Inferior parietal cortex (tissue), 1 donor: Measurements from ENCODE around the gene JARID2.
A peak's percentile ranks its signal among the peaks of the same experiment; 100 is the strongest.

ENCODE experiments used
- DNase-seq: peaks from one replicate; pipeline ENCODE4 v3.0.0-alpha.2; 2016; ENCODE audit errors: extremely low spot score

JARID2 gene

GRCh38 chr6:15246666-15247499, 1.0 kb downstream of the JARID2 start:
- DNase-seq: peak; percentile 17

DNA sequence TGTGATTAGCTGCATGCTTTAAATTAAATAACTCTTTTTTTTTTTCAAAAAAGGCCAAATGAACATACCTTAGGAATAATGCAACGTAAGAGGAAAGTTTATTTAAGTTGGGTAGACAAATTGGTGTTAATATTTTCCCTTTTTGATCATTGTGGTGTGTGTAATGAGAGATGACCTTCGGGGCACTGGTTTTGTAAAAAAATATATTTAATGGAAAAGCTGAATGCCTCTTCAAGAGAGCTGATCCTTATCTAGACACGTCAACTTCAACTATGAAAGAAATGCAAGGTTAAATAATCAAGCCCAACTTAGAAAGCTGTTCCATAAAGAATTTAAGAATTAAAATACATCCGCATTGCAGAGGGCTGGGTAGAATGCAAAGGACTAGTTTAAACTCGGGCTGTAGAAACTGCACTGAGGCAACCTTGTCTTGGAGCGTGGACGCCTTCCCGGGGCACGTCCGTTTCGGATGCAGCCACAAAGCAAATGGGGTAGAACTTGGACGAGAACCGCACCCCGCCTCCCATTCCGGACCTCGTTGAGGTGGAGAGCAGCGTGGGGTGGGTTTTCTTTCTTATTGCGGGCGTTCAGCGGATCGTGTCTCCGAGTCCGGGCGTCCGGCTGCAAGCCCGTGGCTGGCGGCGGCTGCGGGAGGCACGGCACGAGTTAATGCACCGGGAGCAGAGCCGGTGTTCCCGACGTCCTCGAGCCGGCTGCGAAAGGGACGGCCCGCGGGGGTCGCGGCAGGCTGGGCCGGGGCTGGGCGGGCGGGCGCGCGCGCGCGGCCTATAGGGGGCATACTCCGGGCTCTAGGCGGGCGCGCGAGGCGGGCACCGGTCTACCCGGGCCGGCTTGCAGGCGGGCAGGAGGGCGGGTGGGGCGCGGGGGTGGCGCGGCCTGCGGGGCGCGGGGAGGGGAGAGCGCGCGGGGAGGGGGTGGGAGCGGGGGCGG, 1.9 kb downstream of the JARID2 start:
- DNase-seq: peak; percentile 55

GRCh38 chr6:15248451-15249370, 2.8 kb downstream of the JARID2 start:
- peak; percentile 95 for DNase-seq

DNA sequence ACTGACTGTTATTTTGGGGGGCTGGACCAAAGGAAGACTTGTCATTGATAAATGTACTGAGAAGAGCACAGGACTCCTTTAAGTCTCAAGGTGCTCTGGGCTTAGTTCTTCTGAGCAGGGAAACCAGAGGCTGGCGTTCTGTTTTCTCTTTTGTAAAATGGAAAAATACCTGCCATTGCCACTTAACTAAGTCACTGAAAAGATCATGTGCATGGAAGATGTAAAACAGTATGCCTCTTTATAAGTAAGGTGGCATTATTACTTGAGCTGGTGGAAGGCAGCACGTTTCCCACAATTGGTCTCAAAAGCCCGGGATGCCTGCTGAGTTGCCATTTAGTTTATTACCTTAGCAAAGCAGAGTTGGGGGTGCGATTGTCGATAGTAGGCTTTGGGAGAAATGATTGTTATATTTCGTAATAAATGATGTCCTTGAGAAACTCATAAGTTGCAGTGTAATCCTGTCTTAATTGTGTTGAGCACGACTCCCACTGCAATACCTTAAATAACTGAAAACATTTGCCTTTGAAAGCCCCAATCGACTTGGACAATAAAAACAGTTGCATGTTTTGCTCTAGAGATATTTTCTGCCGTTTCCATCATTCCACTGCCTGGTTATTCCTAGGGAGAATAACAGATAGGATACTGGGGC, 3.6 kb downstream of the JARID2 start:
- peak; percentile 41 for DNase-seq

DNA sequence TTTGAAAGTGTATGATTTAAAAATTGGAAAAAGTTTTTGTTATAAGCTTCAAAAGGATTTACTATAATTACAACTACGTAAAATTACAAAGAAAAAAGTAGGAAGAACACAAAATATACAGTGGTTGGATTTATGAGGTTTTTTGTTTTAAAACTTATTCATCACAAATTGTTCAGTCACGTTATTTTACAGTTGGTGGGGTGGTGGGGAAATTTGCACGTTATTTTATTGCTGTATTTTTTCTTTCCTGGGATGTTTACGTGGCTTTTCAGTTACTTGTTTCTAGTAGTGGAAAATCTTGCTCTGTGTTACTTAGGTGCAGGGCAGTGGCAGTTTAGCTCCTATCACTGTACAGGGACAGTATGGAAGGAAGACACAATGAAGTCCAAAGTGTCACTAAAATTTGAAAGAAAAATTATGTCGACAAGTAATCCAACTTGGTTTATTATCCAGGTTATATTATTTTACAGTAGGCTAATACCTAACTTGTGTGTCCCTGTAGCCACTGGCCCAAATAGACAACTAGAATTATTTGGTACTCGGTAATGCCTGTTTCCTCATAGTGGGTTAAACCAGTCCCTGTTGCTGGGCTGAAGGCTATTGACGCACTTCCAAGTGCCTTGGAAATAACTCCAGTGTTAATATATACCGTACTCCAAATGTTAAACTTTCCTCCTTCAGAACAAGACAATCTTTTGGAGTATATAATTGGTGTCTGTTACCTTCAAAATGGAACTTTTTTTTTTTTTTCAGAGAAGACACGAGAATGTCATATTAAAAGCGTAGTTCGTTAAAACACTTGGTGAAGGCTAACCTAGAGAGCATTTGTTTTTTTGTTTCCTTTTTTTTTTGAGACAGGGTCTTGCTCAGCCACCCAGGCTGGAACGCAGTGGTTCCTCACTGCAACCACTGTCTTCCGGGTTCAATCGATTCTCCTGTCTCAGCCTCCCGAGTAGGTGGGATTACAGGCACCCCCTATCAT, 4.6 kb downstream of the JARID2 start:
- peak; percentile 17 for DNase-seq

GRCh38 chr6:15252195-15252594, 6.3 kb downstream of the JARID2 start:
- no peak for DNase-seq

DNA sequence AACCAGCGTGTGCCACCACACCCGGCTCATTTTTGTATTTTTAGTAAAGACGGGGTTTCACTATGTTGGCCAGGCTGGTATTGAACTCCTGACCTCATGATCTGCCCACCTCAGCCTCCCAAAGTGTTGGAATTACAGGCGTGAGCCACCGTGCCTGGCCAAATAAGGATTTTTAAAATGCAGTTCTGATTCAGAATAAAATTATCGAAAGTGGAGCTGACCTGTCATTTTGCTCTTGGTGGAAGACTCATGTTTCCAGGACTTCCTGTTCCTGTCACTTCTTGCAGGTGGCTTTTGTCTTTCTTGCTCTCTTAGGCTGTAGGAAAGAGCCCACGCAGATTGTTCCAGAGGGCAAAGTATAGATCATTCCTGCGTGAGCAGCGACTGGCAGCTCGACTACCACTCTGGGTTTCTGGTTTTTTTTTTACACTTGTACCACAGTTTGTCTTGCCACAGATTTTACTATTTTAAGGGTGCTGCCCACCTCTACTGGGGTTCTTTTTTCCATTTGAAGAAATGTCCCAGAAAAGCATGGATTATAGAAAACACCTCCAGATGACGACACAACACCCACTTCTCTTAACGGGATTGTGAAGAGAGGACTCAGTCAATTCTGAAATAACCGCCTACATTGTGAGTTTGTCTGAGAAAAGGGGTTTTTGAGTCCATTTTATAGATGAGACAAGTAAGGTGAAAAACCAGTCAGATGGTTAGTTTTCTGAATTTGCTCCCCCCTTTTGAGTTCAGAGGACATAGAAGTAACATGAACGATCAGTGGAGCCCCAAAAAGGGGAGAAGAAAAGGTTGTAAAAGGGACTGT, 7.5 kb downstream of the JARID2 start:
- DNase-seq: no peak

- peak; percentile 62 for DNase-seq
Observed at GRCh38 chr6:15254070-15254975, 8.5 kb downstream of the JARID2 start.

- no peak for DNase-seq
Observed at GRCh38 chr6:15255481-15255880, 9.6 kb downstream of the JARID2 start.

DNA sequence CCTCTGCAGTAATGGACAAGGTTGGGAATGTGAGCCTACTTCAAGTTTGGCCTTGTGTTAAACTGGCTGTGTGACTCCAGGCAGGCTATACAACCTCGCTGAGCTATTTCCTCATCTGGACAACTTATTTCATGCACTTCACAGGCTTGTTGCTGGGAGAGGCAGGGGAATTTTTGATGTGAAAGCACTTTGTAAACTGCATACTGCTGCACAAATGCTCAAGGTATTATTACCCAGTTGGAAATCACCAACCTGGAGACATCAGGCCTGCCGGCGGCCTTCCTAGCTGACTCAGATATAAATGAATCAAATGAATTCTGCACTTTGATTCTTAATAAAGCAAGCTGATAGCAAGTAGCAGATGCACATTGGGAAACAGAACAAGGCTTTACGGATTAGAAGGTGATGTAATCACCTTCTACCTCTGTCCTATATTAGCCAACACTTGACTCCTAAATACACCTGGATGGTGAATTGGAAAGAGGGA, 10.1 kb downstream of the JARID2 start:
- DNase-seq: no peak

DNA sequence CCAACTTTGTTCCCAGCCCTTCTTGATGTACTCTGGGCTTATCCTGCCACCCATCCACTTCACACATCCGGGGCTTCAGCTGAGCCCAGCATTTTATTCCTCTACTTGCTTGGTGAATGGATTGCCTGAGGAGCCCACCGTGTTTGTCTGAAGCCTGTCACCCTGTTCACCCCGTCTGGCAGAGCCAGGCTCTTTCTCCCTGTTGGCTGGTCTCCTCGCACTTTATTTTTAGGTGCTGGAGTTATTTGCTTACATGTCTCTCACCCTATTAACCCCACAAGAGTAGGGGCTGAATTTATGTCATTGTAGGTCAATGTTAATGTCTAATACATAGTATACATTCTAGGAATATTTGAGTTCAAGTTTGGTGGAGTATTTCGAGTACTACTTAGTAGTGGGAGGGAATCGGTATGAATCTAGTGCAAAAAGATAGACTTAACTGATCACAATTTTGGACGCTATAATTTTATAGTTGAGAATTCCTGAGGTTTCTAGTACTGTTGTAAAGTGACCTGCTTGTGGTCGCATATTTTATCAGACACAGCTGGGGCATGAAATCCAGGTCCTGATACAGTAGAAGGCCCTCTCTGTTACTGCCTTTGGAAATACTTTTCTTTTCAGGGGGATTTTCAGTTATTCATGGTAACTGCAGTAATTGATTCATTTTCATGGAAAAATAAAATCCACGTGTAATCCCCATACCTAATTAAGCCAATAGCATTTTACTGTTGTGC, 10.8 kb downstream of the JARID2 start:
- no peak for DNase-seq

DNA sequence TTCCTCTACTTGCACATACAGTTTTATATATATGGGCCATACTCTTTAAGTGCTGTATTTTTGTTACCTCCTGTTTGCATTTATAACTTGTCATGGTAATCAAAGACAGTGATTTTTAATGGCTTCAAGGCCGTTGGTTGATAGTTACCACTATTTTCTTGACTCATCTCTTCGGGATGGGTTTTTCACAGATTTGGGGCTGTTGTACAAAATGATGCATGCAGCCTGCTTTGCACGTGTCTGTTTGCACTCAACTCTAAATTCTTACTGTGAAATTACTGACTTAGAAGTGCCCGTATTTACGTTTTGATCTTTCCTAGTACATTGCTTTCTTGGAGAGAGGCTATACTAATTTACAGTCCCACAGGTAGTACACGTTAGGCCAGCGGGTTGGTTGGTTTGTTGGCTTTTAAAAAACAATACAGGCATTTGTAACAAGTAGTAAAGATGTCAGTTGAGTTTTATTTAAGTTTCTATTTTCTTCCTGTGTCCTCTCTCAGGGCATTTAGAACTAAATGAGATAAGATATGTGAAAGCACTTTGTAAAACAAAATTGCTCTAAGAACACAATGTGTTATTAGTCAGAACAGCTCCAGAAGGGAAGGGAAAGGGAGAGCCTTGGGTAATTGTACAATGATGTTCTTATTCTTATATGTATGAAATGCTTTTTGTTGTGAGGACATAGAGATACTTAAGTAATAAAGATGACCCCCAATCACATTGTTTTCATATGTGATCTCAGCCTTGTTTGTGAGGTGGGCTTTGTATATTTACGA, 11.7 kb downstream of the JARID2 start:
- DNase-seq: no peak

DNA sequence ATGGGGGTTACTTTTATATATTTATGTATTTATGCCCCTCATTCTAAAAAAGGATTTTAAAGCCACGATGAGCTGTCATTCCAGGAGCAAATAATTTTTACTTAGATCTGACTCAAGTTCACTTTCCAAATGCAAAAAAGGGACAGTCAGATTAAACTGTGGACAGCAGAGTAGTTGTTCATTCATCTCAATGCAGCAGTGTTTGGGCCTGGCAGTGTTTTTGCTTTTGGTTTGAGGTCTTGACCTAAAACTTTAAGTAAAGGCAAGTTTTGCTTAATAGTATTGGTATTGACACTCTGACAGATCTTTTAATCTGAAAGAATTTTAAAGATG, 13.9 kb downstream of the JARID2 start:
- DNase-seq: no peak

DNA sequence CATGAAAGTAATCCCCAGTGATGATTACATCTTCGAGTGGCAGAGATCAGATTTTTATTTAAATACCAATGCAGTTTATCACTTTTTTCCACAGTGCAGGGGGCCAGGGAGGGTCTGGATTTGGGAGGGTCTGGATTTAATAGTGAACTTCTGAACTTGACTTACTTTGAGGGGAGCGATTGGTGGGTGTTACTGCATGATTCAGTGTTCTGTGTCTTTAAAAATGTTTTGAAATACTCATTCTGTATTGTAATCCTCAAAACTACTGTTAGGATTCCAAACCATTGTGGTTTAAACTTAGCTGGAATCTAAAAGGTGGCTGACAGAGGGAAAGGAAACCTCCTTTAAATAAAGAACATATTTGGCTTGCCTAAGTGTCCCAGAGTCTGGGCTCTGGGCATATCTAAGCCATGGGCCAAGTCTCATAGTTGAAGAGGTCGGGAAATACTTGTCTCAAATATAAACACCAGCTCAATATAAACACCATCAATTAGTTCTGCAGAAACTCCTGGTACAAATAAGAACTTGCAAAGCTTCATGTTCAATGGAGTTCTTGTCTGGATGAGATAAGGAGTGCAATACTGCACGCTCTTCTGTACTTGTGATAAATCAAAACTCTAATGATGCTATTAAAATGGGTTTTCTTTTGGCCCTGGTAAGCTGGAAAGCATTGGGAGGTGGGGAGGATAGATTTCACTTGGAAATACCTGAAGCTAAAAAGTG, 14.4 kb downstream of the JARID2 start:
- no peak for DNase-seq

DNA sequence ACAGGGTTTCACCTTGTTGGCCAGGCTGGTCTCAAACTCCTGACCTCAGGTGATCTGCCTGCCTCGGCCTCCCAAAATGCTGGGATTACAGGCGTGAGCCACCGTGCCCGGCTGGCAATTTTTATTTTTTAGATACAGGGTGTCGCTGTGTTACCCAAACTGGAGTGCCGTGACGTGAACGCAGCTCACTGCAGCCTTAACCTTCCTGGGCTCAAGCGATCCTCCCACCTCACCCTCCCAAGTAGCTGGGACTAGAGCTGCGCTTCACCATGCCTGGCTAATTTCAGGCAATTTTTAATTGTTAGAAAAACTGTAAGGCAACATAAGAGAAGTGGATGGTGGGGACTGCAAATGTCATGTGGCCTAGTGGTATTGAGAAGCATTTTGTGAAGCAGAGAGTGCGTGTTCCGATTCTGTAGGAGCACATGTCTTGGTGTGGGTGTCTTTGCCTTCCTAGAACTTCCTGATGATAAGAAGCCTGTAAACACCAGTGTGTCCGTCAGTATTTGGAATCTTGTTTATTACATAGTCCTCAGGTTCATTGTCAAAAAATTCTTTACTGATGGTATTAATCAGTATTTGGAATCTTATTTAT, 18.0 kb downstream of the JARID2 start:
- no peak for DNase-seq
